UCSD-AML1 (cell line): ENCODE data around the gene SLC2A8.

ENCODE experiments used
- DNase-seq: peaks from one replicate; lab custom pipeline; 2025; ENCODE audit not compliant: unreplicated experiment; lab: John Stamatoyannopoulos, UW

Gene SLC2A8

DNA sequence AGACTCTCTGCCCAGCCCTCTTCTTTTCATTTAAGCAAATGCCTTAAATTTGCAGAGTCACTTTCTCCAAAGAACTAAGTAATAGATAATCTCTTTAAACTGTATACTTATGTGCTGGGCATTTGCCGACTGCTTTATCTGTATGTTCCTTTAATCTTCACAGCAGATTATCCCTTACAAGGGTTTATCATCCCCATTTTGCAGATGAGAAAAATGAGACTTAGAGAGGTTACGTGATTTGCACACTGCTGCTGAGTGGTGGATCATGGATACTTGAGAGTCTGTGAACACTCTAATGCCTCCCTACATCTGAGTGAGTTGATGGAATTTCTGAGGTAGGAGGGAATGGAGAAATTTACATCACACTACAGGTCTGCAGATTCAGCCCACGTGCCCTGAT lies 31.4 kb downstream of the SLC2A8 start:
- no peak for DNase-seq

GRCh38 chr9:127430415-127430814 lies 33.4 kb downstream of the SLC2A8 start:
- no peak for DNase-seq

DNA sequence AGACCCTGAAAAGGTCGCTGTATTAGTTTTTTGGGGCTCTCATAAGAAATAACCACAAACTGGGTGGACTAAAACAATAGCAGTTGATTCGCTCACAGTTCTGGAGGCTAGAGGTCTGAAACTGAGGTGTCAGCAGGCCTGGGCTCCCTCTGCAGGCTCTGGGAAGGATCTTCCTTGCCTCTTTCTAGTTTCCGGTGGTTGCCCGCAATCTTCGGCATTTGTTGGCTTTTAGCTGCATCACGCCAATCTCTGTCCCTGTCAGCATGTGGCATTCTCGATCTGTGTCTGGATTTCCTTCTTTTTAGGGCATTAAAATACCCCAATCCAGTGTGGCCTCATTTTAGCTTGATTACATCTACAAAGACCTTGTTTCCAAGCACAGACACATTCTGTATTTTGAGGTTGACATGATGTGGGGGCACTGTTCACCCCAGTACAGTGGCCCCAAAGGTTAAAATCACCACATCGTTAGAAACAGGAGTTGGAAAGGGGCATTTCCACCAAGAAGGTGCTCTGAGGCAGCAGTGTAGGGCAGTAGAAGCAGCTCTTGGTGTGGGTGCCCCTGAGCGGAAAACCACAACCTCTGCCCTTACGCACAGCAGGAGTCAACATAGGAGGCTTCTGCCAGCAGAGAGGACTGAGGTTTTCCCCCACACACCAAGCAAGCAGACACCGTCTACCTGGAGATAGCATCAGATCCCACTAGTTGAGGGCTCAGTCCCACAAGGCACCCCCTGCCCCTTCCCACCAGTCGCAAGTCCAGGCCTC lies 40.7 kb downstream of the SLC2A8 start:
- DNase-seq, result no peak

DNA sequence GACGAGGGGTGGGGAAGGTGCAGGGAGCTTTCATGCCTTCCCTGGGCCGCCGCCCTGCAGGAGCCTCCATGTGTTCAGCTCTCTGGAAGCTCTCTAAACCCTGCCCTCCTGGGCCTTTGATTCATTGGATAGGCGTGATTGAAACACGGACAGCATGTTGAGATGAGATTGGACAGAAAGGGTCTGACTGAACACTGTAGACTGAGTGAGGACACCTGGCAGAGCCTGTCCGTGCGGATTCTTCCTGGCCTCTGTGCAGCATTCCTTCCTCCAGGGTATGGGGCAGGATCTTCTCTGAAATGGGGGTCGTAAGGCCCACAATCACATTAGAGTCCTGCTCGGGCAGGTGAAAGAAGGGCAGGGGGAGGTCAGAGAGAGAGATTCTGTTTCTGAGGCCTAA lies 41.4 kb downstream of the SLC2A8 start:
- no peak for DNase-seq

GRCh38 chr9:127444283-127444920 lies 47.4 kb downstream of the SLC2A8 start:
- DNase-seq, result no peak

GRCh38 chr9:127444921-127445850 lies 48.2 kb downstream of the SLC2A8 start:
- DNase-seq, result no peak

DNA sequence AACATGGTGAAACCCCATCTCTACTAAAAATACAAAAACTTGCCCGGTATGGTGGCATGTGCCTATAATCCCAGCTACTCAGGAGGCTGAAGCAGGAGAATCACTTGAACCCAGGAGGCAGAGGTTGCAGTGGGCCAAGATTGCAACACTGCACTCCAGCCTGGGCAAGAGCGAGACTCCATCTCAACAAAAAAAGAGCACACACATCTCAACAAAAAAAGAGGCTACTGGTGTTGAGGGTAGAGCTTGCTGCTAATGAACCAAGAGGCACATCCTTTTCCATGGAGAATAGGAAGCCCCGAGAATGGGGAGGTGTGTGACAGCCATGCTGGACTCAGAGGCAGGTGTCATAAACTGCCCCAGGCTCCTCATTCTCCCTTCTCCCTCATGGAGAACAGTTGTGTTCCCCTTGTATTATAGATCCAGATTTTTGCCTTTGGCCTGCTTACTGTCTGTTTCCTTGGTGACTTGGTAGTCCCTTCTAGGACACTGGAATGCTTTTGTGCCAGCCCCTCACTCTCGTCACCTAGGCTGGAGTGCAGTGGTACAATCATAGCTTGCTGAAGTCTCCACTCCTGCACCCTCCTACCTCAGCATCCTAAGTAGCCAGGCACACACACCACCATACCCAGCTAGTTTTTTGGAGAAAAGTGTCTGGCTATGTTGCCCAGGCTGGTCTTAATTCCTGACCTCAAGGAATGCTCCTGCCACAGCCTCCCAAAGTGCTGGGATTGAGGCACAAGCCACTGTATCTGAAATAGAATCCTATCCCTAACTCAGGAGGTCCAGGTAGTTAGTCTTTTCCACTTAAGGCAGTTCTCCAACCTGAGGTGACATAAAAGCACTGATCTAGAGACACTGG lies 49.1 kb downstream of the SLC2A8 start:
- DNase-seq, result no peak

- DNase-seq, result no peak
These were observed 49.9 kb downstream of the SLC2A8 start for GRCh38 chr9:127446713-127447415.

DNA sequence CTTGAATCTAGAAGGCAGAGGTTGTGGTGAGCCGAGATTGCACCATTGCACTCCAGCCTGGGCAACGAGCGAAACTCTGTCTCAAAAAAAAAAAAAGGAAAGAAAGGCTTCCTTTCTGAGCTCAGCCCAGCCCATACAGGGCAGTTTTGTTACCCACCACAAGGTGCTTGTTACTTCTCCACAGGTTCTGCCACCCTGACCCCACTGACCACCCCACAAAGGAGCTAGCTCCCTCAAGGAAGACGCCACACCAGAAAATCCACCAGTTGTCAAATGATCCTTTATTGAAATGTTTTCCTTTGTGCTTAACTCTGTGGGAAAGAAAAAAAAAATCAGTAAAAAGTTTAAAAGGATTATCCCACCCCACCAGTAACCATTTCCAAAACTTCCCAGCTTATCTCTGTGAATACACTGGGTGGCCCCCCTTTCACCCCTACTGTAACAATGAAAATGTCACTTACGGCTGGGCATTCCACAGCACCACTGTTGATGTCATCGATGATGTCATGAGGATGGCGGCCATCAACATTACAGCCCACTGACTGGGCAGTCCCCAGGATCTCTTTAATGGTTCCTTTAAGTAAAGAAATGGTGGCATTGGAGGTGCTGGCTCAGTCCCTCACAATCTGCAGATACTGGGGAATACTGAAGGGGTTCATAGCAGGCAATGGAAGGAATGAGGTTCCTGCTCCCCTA lies 50.6 kb downstream of the SLC2A8 start:
- no peak for DNase-seq

DNA sequence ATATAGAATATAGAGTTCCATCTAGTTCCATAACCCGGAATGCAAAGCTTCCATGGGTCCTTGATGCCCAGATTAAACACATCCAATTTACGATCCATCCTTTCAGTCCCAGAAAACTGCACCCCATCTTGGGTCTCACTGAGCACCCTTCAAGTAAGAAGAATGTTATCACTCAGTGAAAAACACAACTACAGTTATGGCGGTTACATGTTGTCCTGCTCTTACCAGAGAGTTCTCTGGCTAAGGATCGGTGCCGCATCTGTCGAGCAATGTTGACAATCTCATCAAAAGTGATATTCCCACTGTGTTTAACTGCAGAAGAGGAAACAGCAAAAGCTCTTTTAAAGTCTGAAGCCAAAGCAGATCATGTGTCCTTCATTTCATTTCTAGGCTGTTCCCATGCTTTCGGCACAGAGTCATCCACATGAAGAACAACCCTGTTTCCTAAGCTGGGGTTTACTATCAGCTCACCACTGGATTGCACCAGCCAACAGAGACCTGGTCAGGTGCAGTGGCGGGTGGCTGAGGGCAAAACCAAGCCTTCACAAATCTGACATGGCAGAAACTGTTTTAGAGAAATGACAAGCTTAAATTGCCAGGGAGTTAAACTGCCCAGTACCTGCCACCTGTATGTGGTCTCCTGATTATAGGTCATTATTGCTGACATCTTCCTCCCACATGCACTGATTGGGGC lies 51.3 kb downstream of the SLC2A8 start:
- DNase-seq, result no peak

DNA sequence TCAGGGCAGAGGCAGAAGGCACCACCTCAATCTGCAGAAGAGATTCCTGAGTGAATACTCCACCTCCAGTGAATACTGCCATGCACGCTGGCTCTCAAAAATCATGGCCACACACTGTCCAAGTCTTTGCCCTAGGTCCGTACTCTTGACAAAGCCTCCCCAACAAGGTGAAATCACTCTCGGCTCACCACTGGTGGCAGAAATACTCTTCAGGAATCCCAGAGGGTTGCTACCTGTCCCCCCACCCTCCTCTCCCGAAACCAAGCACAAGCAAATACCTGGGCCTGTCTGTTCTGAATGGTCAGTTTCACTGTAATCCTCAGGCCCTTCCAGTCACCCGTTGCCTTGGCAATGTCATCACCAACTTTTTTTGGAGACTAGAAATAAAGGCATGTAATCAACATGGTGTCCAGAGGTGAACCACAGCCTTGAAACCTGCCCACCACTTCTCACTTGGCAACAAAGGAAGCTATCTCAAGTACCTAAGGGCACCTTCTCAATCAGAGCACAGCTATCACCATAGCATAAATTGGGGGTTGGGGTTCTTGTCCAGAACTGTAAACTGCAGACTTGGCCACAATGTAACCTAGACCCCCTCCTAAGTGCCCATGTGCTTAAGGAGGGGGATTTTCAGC lies 52.5 kb downstream of the SLC2A8 start:
- no peak for DNase-seq

DNA sequence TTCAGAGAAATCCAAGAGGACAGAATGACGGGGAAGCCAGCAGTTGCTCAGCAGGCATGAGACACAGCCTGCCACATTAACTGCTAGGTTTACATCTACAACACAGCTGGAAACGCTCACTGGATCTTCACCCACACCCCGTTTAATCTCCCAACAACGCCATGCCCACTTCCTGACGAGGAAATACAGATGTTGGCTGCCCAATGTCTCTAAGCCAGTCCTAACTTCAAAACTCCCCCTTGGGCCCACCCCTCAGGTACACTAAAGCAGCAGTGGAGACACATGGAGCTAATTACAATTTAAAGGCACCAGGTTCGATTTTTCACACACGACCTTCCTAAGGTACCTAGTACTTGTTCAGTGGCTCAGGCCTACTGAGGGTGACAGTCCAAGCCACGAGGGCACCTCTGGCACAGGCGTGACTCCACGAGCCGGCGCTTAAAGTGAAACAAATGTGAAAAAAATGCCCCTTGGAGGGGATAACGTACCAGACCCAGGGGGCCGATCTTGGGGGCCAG lies 53.3 kb downstream of the SLC2A8 start:
- peak; percentile 38 for DNase-seq

DNA sequence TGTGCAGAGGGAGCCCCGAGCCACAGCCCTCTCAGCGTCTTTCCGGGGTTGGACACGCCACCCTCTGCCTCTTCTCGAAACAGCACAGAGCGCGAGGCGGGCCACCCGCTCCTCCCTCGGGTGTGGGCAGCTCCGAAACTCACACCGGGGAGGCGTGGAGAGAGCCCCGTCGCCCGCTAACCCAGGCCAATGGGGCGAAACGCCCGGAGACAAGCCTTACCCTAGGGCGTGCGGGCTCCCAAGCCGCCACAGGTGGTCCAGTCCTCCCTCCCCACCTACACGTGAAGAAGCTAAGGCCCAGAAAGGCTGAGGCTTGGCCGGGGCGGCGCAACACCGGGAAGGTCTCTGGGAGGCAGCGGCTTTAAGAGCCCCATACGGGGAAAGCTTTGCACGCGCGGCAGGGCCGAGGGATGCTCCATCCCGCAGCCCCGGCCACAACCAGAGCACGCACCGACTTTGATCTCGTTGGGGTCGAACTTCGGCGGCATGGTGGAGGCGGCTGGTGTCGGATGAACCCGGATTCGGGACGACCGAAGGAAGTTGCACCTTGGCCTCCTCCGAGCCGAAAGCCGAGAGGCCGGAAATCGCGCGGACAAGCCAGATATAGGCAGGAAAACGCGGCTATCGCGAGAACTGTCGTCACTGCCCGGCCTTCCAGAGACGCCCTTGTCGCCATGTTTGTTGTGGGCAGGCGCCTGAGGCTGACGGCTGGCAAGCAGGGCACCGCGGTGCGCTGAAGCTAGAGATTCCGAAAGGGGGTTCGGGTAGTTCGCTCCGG lies 54.0 kb downstream of the SLC2A8 start, which contains the start of the genes LRSAM1 and RPL12:
Gene LRSAM1, plus strand, starts transcription at position 681 of the 778 bp plus-strand sequence. CDS start 3,018 bp downstream, outside the sequence.
Gene RPL12, minus strand, starts transcription at position 577 of the 778 bp plus-strand sequence. Its CDS starts 89 bp downstream, at position 488.
- peak; percentile 94 for DNase-seq

DNA sequence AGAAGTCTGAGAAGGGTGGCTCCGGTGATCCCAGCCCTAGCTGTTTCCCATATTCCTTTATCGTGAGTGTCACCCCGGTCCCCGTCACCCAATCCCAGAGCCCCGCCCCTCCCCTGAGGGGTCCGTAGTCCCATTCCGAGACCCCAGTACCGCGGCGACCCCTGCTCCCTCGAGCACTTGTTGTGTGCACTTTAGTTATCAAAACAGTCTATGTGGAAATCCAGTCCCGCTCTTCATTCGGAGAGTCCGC lies 54.6 kb downstream of the SLC2A8 start:
- no peak for DNase-seq

DNA sequence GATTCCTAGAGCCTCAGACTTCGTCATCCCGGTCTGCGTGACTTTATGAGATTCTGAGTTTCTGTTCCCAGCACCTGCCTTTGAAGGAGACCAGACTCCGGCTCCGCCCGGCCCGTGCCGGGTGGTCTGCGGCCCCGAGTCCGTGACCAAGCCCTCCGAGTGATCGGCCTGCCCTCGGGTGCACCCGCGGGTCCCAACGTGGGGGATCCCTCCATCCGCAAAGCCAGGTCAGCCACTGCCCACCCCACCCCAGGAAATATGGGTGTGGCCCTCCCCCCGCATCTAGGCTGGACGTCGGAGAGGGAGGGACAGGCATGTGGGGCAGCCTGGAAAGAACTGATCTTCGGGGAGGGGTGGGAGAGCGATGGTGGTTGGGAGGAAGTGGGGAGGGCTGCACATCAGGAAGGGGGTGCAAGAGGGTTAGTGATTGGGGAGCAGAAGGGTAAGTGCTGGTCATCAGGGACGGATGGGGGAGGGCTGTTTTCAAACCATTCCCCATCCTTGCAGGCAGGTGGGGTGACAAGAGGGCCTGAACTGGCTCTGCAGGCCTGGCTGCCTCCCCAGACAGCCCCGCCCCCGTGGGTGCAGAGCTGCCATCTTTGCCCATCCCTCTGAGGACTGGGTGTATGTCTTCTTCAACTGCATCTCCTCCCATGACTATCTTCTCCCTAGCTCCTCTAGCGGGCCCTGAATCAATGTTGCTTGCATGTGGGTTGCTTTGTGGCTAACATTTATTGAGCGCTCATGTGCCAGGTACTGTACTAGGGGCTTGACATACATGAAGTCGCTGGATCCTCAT lies 55.1 kb downstream of the SLC2A8 start:
- peak; percentile 72 for DNase-seq

DNA sequence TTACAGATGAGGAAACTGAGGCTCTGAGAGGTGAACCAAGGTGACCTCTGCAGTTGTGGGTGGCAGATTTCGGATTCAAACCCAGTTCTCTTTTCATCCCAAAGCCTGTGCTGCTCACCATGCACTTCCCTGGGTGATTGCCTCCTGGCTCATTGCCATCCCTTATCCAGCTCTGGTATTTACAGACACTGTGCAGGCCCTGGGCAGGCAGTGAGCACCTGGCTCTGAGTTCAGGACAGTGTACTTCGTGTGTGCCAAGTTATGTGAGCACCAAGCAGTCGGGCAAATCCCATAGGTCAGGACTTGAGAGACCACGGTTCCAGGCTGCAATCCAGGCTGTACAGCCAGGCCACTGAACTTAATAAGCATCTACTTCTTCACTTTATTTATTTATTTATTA lies 55.7 kb downstream of the SLC2A8 start:
- DNase-seq, result no peak
